ENCODE measurements around the gene PRDX5. TPM values are rescaled to one million over a fixed set of nuclear protein-coding genes. Genes with fewer than 3 reads are reported as not detected.
"Not testable (repeated sequence)": the region's sequence is repeated elsewhere in the genome, so short reads cannot be mapped to it uniquely, and the experiment has no call there.

PRDX5 gene
- total RNA-seq, 2 donors from 2014 or later = 108 to 224 TPM

DNA sequence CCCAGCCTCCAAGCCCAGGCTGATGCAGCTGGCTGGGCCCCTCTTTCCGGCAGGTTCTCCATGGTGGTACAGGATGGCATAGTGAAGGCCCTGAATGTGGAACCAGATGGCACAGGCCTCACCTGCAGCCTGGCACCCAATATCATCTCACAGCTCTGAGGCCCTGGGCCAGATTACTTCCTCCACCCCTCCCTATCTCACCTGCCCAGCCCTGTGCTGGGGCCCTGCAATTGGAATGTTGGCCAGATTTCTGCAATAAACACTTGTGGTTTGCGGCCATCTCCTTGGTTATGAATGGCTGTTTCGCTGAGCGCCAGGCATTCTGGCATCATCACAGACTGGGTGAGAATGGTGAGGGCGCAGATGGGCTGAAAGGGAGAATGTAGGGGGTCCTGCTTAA lies 3.6 kb downstream of the PRDX5 start:
- no peaks in the 10 kb centered on the region for H3K9me3 ChIP-seq
- H3K27me3 ChIP-seq = no peaks in the 10 kb centered on the region
- peak in 3 of 4 donors; percentile 64 to 78 (median 71) for DNase-seq
- peak in 2 of 3 donors; percentile 35 to 36 for TF ChIP-seq POLR2A (IDR thresholded peaks at IDR 0.05)
- TF ChIP-seq, protein P1, sequence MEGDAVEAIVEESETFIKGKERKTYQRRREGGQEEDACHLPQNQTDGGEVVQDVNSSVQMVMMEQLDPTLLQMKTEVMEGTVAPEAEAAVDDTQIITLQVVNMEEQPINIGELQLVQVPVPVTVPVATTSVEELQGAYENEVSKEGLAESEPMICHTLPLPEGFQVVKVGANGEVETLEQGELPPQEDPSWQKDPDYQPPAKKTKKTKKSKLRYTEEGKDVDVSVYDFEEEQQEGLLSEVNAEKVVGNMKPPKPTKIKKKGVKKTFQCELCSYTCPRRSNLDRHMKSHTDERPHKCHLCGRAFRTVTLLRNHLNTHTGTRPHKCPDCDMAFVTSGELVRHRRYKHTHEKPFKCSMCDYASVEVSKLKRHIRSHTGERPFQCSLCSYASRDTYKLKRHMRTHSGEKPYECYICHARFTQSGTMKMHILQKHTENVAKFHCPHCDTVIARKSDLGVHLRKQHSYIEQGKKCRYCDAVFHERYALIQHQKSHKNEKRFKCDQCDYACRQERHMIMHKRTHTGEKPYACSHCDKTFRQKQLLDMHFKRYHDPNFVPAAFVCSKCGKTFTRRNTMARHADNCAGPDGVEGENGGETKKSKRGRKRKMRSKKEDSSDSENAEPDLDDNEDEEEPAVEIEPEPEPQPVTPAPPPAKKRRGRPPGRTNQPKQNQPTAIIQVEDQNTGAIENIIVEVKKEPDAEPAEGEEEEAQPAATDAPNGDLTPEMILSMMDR (IDR thresholded peaks at IDR 0.05) = no peak
- intact Hi-C loops (cut with DNase I) = no loop called here
- peaks cover 0 to 2% of the 10 kb centered on the region in 2 donors for H3K36me3 ChIP-seq (replicated peaks in 1 of 2; ENCODE audit: insufficient read depth in 1 of 2, low read depth in 2 of 2)
- 54 to 73% methylated on average over 5 of the region's 5 CpGs for WGBS, 2 donors
- H3K4me1 ChIP-seq = peaks cover 37% of the 10 kb centered on the region
- no peak overlapping the region for H3K4me3 ChIP-seq
- ATAC-seq = no peak
- peak overlapping the region in 3 of 4 donors; percentile 64 to 97 (median 66) for H3K27ac ChIP-seq

DNA sequence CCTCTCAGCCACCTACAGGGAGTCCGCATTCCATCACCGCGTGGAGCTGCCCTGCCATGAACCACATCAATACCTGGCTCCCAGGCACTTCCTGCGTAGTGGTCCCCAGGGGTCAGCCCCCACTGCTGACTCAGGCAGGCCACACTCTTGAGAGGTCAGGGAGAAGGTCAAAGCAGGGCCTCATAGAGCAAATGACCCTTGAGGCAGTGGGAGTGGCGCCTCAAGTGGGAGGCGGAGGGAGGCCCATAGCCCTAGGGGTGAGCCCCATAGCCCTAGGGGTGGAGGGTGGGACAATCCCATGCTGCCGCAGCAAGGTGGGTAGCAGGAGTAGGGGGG lies 5.0 kb downstream of the PRDX5 start:
- Histone ChIP-seq H3K4me3 (no peak overlapping the region), H3K36me3 (replicated peaks in 1 of 2; ENCODE audit: insufficient read depth in 1 of 2, low read depth in 2 of 2) (peaks cover 0 to 2% of the 10 kb centered on the region in 2 donors), H3K4me1 (peaks cover 33% of the 10 kb centered on the region), H3K27me3 (no peaks in the 10 kb centered on the region), H3K27ac (peak overlapping the region in 1 of 4 donors; percentile 24), H3K9me3 (no peaks in the 10 kb centered on the region)
- TF ChIP-seq, protein P1 (IDR thresholded peaks at IDR 0.05) = no peak
- TF ChIP-seq POLR2A (IDR thresholded peaks at IDR 0.05) = no peak
- intact Hi-C loops (cut with DNase I) = no loop called here
- DNase-seq (no peak), ATAC-seq (no peak)
- WGBS, 2 donors = 86 to 96% methylated on average over 4 to 7 of the region's 7 CpGs

DNA sequence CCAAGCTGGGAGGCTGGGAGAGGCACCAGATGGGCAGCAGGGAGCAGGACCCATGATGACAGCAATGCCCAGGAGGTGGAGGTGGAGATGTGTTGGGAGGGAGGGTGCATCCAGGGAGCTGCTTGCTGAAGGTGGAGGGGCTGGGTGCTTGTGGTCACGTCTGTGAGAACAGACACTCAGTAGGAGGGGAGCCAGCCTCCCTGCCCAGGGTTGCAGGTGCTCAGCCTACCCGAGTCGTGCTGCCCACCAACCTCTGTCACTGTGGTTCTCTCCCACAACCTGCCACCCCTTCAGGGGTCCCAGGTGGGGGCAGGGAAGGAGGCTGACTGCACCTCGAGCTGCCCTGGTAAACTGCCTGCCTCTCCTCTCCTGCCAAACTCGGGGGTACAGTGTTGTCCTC lies 5.5 kb downstream of the PRDX5 start:
- no peaks in the 10 kb centered on the region for H3K27me3 ChIP-seq
- no peak for ATAC-seq
- TF ChIP-seq, protein P1 (IDR thresholded peaks at IDR 0.05) = no peak
- TF ChIP-seq POLR2A (IDR thresholded peaks at IDR 0.05) = no peak
- H3K4me1 ChIP-seq = peaks cover 33% of the 10 kb centered on the region
- peaks cover 0 to 2% of the 10 kb centered on the region in 2 donors for H3K36me3 ChIP-seq (replicated peaks in 1 of 2; ENCODE audit: insufficient read depth in 1 of 2, low read depth in 2 of 2)
- H3K4me3 ChIP-seq = no peak overlapping the region
- WGBS, 2 donors = 76 to 80% methylated on average over 1 to 5 of the region's 5 CpGs
- intact Hi-C loops (cut with DNase I) = no loop called here
- no peak for DNase-seq
- no peak overlapping the region for H3K27ac ChIP-seq
- no peaks in the 10 kb centered on the region for H3K9me3 ChIP-seq

DNA sequence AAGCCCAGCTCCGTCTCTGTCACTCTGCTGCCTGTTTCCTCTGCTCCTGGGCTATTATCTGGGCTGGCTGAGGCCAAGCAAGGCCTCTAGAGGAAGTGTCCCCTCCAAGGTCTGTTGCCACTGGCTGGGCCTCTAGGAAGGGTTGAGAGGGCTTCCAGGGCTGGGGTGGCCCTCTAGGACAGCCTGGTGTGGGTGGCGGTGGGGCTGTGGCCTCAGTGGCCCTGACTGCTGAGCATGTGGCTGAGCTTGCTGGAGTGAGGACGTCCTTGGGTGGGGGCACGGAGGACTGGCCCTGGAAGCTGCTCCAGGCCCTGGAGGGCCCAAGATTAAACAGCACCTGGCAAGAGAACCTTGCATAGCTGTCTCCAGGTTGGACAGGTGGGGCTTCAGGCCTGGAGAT lies 6.1 kb downstream of the PRDX5 start:
- H3K27me3 ChIP-seq; ATAC-seq; H3K4me3 ChIP-seq; H3K27ac ChIP-seq; H3K36me3 ChIP-seq (replicated peaks in 1 of 2; ENCODE audit: insufficient read depth in 1 of 2, low read depth in 2 of 2); H3K9me3 ChIP-seq; intact Hi-C loops (cut with DNase I); DNase-seq: not testable (repeated sequence)
- H3K4me1 ChIP-seq = peaks cover 34% of the 10 kb centered on the region
- WGBS, 2 donors = 80 to 94% methylated on average over 2 of the region's 4 CpGs

DNA sequence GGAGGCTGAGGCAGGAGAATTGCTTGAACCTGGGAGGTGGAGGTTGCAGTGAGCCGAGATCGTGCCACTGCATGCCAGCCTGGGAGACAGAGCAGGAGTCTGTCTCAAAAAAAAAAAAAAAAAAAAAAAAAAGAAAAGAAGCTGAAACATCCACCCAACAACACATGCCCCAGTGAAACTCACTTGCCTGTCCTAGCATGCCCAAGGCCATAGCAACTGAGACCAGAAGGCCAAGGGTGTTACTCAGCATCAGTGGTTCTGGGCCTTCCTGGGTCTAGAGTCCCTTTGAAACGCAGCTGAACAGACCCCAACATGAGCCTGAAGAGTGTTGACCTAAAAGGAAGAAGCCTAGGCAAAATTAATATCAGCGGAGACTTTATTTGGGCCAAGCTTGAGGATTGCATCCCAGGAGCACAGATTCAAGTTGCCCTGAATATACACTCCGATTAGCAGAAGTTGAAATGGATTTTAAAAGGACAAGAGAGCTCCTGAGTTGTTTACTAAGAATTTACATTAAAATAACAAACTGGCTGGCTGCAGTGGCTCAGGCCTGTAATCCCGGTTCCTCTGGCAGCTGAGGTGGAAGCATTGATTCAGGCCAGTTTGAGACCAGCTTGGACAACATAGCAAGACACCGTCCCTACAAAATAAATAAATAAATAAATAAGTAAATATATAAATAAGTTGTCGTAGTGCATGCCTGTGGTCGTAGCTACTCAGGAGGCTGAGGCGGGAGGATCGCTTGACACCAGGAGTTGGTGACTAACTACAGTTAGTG lies 7.0 kb downstream of the PRDX5 start:
- peaks cover 0 to 2% of the 10 kb centered on the region in 2 donors for H3K36me3 ChIP-seq (replicated peaks in 1 of 2; ENCODE audit: insufficient read depth in 1 of 2, low read depth in 2 of 2)
- no peaks in the 10 kb centered on the region for H3K9me3 ChIP-seq
- intact Hi-C loops (cut with DNase I) = no loop called here
- WGBS, 2 donors = 85 to 92% methylated on average over 11 of the region's 11 CpGs
- no peak for DNase-seq
- H3K27me3 ChIP-seq = no peaks in the 10 kb centered on the region
- no peak overlapping the region for H3K27ac ChIP-seq
- ATAC-seq = no peak
- H3K4me3 ChIP-seq = no peak overlapping the region
- peaks cover 34% of the 10 kb centered on the region for H3K4me1 ChIP-seq
- TF ChIP-seq POLR2A (IDR thresholded peaks at IDR 0.05) = no peak
- TF ChIP-seq, protein P1 (IDR thresholded peaks at IDR 0.05) = no peak
